HG03460 (cell line): ENCODE results near the gene SMCO2.

Experiments
- ATAC-seq: cut with Tn5 transposase; IDR thresholded peaks from one replicate; pipeline ENCODE4 v1.9.1; 2021; ENCODE audit not compliant: unreplicated experiment

Gene SMCO2

GRCh38 chr12:27451036-27451825, 4.7 kb downstream of the SMCO2 start:
- ATAC-seq = no peak

- ATAC-seq = no peak
Observed at GRCh38 chr12:27453421-27453820, 6.9 kb downstream of the SMCO2 start.

- no peak for ATAC-seq
Observed at GRCh38 chr12:27455589-27455988, 9.1 kb downstream of the SMCO2 start.

GRCh38 chr12:27456618-27457017, 10.1 kb downstream of the SMCO2 start:
- ATAC-seq = no peak

- ATAC-seq = no peak
Observed at GRCh38 chr12:27460471-27460978, 14.0 kb downstream of the SMCO2 start.

GRCh38 chr12:27462151-27462694, 15.7 kb downstream of the SMCO2 start:
- no peak for ATAC-seq

- no peak for ATAC-seq
Observed at GRCh38 chr12:27462851-27463250, 16.3 kb downstream of the SMCO2 start.

GRCh38 chr12:27463511-27464219, 17.1 kb downstream of the SMCO2 start:
- no peak for ATAC-seq

GRCh38 chr12:27464220-27464554, 17.7 kb downstream of the SMCO2 start:
- no peak for ATAC-seq

- ATAC-seq = peak; percentile 86
Observed at GRCh38 chr12:27467641-27468040, 21.1 kb downstream of the SMCO2 start.

- no peak for ATAC-seq
Observed at GRCh38 chr12:27468241-27468640, 21.7 kb downstream of the SMCO2 start.

GRCh38 chr12:27469176-27469736, 22.7 kb downstream of the SMCO2 start:
- no peak for ATAC-seq

GRCh38 chr12:27472604-27473003, 26.1 kb downstream of the SMCO2 start:
- no peak for ATAC-seq

GRCh38 chr12:27474344-27474743, 27.8 kb downstream of the SMCO2 start:
- no peak for ATAC-seq

GRCh38 chr12:27477049-27477448, 30.5 kb downstream of the SMCO2 start:
- no peak for ATAC-seq

GRCh38 chr12:27478949-27479348, 32.4 kb downstream of the SMCO2 start:
- ATAC-seq = no peak

GRCh38 chr12:27480016-27480415, 33.5 kb downstream of the SMCO2 start:
- ATAC-seq = no peak

- ATAC-seq = no peak
Observed at GRCh38 chr12:27486961-27487360, 40.4 kb downstream of the SMCO2 start.

- ATAC-seq = no peak
Observed at GRCh38 chr12:27488479-27488878, 41.9 kb downstream of the SMCO2 start.

- no peak for ATAC-seq
Observed at GRCh38 chr12:27491226-27491625, 44.7 kb downstream of the SMCO2 start.

- ATAC-seq = no peak
Observed at GRCh38 chr12:27493260-27493940, 46.9 kb downstream of the SMCO2 start.
